NCI-H1105 (cell line): ENCODE measurements around the gene CARD14.
"Not testable (repeated sequence)": the region's sequence is repeated elsewhere in the genome, so short reads cannot be mapped to it uniquely, and the experiment has no call there.

Source experiments
- DNase-seq: peaks from one replicate; lab custom pipeline; 2025; lab: John Stamatoyannopoulos, UW

The CARD14 gene

DNA sequence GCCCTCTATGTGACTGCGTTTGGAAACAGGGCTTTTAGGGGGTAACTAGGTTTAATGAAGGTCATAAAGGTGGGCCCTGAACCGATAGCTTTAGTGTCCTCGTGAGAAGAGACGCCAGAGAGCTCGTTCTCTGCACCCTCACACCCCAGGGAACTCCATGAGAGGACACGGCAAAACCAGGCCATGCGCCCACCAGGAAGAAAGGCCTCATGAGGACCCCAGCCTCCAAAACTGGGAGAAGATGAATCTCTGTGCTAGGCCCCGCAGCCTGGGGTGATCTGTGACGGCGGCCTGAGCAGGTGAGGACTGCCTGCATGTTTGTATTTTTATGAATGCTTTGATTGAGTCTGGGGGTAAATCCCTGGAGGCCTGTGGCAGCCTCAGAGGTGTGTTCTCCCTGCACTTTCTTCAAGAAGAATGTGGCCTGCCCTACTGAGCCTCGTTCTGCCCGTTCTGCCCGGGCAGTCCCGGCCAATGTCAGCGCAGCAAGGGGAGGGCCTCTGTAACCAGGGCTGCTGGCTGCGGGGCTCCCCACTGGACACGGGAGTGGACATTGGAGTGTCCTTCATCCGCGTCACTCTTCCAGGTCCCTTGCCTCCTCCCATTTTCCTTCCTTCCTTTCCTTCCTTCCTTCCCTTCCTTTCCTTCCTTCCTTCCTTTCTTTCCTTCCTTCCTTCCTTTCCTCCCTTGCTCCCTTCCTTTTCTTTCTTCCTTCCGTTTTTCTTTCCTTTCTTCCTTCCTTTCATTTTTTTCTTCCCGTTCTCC lies 84.0 kb downstream of the CARD14 start:
- DNase-seq, result no peak

DNA sequence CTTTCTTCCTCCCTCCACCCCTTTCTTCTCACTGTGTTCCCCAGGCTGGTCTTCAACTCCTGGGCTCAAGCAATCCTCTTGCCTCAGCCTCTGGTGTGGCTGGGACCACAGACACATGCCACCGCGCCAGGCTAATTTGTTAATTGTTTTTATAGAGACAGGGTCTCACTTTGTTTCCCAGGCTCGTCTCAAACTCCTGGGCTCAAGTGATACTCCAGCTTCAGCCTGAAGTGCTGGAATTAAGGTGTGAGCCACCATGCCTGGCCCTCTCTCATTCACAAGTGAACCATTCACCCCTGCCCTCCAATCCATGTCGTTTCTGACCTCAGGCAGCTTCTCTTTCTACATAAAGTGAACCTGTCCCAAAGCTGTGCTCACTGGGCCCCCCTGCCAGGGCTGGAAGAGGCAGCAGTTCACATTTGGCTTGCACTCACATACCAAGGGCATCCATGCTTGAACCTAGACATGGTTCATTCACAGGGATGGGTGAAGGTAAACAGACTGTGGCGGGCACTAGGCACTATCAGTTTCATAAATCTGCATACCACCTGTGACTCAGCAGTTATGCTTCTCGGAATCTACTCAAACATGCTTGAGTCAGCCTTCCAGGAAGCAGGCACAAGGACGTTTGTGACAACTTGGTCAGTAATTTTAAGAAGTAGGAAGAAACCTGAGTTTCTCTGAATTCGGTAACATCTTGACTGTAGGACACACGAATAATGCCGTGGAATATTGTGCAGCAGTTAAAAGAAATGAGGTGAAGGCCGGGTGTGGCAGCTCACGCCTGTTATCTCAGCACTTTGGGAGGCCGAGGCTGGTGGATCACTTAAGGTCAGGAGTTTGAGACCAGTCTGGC lies 84.8 kb downstream of the CARD14 start:
- DNase-seq, result no peak

DNA sequence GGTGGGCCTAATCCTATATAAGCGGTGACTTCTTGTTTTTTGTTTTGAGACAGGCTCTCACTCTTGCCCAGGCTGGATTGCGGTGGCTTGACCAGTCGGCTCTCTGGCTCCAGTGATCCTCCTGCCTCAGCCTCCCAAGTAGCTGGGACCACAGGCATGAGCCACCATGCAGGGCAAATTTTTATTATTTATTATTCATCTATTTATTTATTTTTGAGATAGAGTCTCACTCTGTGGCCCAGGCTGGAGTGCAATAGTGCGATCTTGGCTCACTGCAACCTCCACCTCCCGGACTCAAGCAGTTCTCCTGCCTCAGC lies 86.2 kb downstream of the CARD14 start:
- no peak for DNase-seq

DNA sequence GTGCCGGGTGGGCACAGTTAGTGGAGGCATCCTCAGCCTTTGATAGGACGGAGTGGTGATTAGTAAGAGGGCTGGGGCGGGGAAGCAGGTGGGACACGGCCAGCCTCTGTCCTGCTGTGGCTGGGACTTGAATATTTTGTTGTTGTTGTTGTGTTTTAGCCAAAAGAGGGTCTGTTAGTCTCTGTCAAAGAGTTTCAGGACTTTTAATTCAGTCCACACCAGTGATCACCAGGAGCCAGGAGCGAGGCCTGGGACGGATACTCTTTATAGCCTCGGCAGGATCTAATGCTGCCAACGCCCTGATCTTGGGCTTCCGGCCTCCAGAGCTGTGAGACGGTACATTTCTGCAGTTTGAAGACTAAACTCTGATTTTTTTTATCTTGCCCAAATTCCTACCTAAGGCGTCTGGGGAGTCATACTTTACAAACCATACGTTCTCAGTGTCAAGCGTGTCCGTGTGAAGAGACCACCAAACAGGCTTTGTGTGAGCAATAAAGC lies 87.9 kb downstream of the CARD14 start:
- no peak for DNase-seq

DNA sequence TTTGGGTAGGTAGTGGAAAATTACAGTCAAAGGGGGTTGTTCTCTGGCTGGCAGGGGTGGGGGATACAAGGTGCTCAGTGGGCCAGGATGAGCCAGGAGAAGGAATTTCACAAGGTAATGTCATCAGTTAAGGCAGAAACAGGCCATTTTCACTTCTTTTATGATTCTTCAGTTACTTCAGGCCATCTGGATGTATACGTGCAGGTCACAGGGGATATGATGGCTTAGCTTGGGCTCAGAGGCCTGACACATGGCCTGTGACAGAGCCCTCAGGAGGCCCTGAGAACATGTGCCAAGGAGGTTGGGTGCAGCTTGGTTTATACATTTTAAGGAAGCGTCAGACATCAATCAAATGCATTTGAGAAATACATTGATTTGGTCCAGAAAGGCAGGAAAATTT lies 88.5 kb downstream of the CARD14 start:
- DNase-seq, result not testable (repeated sequence)
